Glutamatergic neuron (in vitro differentiated cells): Measurements from ENCODE around the gene NIPBL. TPM values are rescaled to one million over a fixed set of nuclear protein-coding genes. Genes with fewer than 3 reads are reported as not detected.
"Not testable (repeated sequence)": the region's sequence is repeated elsewhere in the genome, so short reads cannot be mapped to it uniquely, and the experiment has no call there.

ENCODE experiments used
- DNase-seq: peaks from one replicate; pipeline ENCODE4 v3.0.0; 2022
- H3K27ac Mint-ChIP-seq: one replicate; pipeline ENCODE4 v1.8.0; 2020; ENCODE audit warnings: mild to moderate bottlenecking, mixed read lengths, inconsistent platforms; ENCODE audit not compliant: unreplicated experiment
- H3K27me3 Mint-ChIP-seq: one replicate; pipeline ENCODE4 v1.8.0; 2020; ENCODE audit warnings: mild to moderate bottlenecking, moderate library complexity, mixed read lengths, inconsistent platforms; ENCODE audit not compliant: unreplicated experiment
- H3K36me3 Mint-ChIP-seq: one replicate; pipeline ENCODE4 v1.8.0; 2020; ENCODE audit warnings: mild to moderate bottlenecking, mixed read lengths, inconsistent platforms; ENCODE audit not compliant: unreplicated experiment
- H3K4me1 Mint-ChIP-seq: one replicate; pipeline ENCODE4 v1.8.0; 2020; ENCODE audit warnings: mild to moderate bottlenecking, low read depth, mixed read lengths, inconsistent platforms; ENCODE audit not compliant: unreplicated experiment
- H3K4me3 Mint-ChIP-seq: one replicate; pipeline ENCODE4 v1.8.0; 2020; ENCODE audit warnings: mild to moderate bottlenecking, mixed read lengths, inconsistent platforms; ENCODE audit not compliant: unreplicated experiment
- H3K9me3 Mint-ChIP-seq: one replicate; pipeline ENCODE4 v1.8.0; 2020; ENCODE audit warnings: mild to moderate bottlenecking, moderate library complexity, mixed read lengths, inconsistent platforms; ENCODE audit not compliant: unreplicated experiment
- total RNA-seq: library from RNA; stranded (reverse); fragmentation: NEBNext Ultra II Directional; extraction: Animal tissue kit (Norgen Biotek cat#: 25700); gene quantifications from one replicate; pipeline ENCODE4 v1.2.1, GENCODE V29; 2021; ENCODE audit not compliant: unreplicated experiment
- TF ChIP-seq, protein P1 (sequence below): fragments of 200-600 bp; sonication (generic); IDR thresholded peaks from one replicate; pipeline ENCODE4 v1.5.0; 2021; ENCODE audit not compliant: partially characterized antibody, unreplicated experiment

The NIPBL gene
- total RNA-seq, 1 donor from 2014 or later: 81.1 TPM

DNA sequence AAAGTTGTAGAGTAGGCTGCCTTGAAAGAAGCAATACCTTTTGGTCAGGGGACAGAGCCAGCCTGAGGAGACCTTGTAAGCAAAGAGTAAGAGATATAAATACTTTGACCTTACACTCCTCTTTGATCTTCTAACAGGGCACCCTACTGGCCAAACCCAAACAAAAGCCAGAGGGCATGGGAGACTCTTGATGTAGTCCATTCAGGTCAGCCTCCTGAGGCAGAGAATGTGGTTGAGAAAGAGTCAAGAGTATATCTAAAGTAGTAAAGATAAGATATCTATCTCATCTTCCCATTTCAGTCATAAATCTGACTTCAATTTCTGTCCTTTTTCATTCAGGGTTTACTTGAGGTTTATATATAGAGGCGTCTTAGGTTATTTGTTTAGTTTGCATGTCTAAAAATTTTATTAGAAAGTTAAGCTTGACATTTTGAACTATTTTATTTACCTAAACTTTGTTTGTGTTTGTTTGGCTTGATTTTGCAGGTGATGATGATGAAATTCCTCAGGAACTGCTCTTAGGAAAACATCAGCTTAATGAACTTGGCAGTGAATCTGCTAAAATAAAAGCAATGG is 125.7 kb downstream of the NIPBL start:
- H3K4me3 Mint-ChIP-seq: no peak overlapping the region
- no peak for DNase-seq
- H3K4me1 Mint-ChIP-seq: no peaks in the 10 kb centered on the region
- TF ChIP-seq, protein P1, sequence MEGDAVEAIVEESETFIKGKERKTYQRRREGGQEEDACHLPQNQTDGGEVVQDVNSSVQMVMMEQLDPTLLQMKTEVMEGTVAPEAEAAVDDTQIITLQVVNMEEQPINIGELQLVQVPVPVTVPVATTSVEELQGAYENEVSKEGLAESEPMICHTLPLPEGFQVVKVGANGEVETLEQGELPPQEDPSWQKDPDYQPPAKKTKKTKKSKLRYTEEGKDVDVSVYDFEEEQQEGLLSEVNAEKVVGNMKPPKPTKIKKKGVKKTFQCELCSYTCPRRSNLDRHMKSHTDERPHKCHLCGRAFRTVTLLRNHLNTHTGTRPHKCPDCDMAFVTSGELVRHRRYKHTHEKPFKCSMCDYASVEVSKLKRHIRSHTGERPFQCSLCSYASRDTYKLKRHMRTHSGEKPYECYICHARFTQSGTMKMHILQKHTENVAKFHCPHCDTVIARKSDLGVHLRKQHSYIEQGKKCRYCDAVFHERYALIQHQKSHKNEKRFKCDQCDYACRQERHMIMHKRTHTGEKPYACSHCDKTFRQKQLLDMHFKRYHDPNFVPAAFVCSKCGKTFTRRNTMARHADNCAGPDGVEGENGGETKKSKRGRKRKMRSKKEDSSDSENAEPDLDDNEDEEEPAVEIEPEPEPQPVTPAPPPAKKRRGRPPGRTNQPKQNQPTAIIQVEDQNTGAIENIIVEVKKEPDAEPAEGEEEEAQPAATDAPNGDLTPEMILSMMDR: no peak
- H3K27me3 Mint-ChIP-seq: no peaks in the 10 kb centered on the region
- H3K27ac Mint-ChIP-seq: no peak overlapping the region
- H3K36me3 Mint-ChIP-seq: no peaks in the 10 kb centered on the region
- H3K9me3 Mint-ChIP-seq: no peaks in the 10 kb centered on the region

DNA sequence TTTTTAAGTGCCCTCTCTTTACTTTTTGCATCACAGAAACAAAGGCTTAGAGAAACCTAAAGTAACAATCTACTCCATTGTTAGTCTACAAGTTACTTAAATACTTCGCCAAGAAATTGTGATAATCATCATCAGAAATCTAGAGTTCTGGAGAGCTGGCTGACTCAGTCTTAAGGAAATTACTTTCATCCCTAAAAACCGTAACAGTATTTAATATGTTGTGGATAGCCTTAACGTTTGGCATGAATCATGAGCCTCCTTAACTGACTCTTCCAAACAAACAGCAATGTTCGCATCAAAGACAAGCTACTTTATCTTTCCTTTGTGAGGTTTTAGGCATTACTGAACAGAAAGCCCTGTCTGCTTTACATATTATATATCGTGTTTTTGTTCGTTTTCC is 128.7 kb downstream of the NIPBL start:
- Mint-ChIP-seq H3K9me3 (no peaks in the 10 kb centered on the region), H3K27ac (peak overlapping the region; percentile 17), H3K4me3 (no peak overlapping the region), H3K4me1 (no peaks in the 10 kb centered on the region), H3K27me3 (no peaks in the 10 kb centered on the region), H3K36me3 (no peaks in the 10 kb centered on the region)
- DNase-seq: no peak
- TF ChIP-seq, protein P1: no peak

- Mint-ChIP-seq H3K4me3 (no peak overlapping the region), H3K9me3 (no peaks in the 10 kb centered on the region), H3K36me3 (no peaks in the 10 kb centered on the region), H3K27me3 (no peaks in the 10 kb centered on the region), H3K4me1 (no peaks in the 10 kb centered on the region), H3K27ac (no peak overlapping the region)
- TF ChIP-seq, protein P1: peak; percentile 59
- no peak for DNase-seq
Observed at GRCh38 chr5:37005946-37006540, 129.5 kb downstream of the NIPBL start.

DNA sequence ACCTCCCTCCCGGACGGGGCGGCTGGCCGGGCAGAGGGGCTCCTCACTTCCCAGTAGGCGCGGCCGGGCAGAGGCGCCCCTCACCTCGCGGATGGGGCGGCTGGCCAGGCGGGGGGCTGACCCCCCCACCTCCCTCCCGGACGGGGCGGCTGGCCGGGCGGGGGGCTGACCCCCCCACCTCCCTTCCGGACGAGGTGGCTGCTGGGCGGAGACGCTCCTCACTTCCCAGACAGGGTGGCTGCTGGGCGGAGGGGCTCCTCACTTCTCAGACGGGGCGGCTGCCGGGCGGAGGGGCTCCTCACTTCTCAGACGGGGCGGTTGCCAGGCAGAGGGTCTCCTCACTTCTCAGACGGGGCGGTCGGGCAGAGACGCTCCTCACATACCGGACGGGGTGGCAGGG is 136.6 kb downstream of the NIPBL start:
- DNase-seq, H3K4me1 Mint-ChIP-seq, H3K36me3 Mint-ChIP-seq, H3K4me3 Mint-ChIP-seq, H3K9me3 Mint-ChIP-seq, H3K27me3 Mint-ChIP-seq, H3K27ac Mint-ChIP-seq: not testable (repeated sequence)

GRCh38 chr5:37014321-37014720 is 137.8 kb downstream of the NIPBL start:
- H3K9me3 Mint-ChIP-seq: no peaks in the 10 kb centered on the region
- no peaks in the 10 kb centered on the region for H3K36me3 Mint-ChIP-seq
- no peaks in the 10 kb centered on the region for H3K27me3 Mint-ChIP-seq
- TF ChIP-seq, protein P1: no peak
- H3K27ac Mint-ChIP-seq: no peak overlapping the region
- no peak for DNase-seq
- no peaks in the 10 kb centered on the region for H3K4me1 Mint-ChIP-seq
- no peak overlapping the region for H3K4me3 Mint-ChIP-seq
